Caco-2 (cell line): Measurements from ENCODE around the gene WDR27. TPM values are rescaled to one million over a fixed set of nuclear protein-coding genes. Genes with fewer than 3 reads are reported as not detected.

Experiments used
- BruUV-seq: library from RNA; stranded (reverse); fragments of 400-500 nt; replicated peaks from 2 replicates; lab custom pipeline; 2021; lab: Mats Ljungman, UMichigan
- CTCF ChIA-PET: fragments of 300-600 bp; sonication (Branson Sonifier 250); formaldehyde crosslinking; loops from one replicate; lab custom pipeline; 2022; ENCODE audit warnings: antibody characterized with exemption; lab: Charles Lee
- POLR2A ChIA-PET: fragments of 300-600 bp; sonication (Branson Sonifier 250); formaldehyde crosslinking; loops from one replicate; lab custom pipeline; 2022; ENCODE audit warnings: antibody characterized with exemption; lab: Charles Lee
- DNase-seq, 2 experiments: peaks; one replicate each; pipeline versions ENCODE4 v3.0.0 to v3.0.0-alpha.2; 2020 to 2022
- H3K27me3 ChIP-seq: replicated peaks from 2 replicates; pipeline ENCODE4 v1.6.0; 2011; ENCODE audit warnings: low read length; ENCODE audit not compliant: control insufficient read depth, insufficient read depth
- H3K36me3 ChIP-seq: 2 replicates; pipeline ENCODE4 v1.5.1; 2011; ENCODE audit warnings: low read length; ENCODE audit not compliant: control insufficient read depth, insufficient read depth
- H3K4me1 ChIP-seq: fragments of 250-450 bp; sonication (Bioruptor Pico); 2 replicates; pipeline ENCODE4 v1.5.1; 2020; ENCODE audit warnings: mild to moderate bottlenecking
- H3K4me3 ChIP-seq: 2 replicates; pipeline ENCODE4 v1.5.1; 2011; ENCODE audit warnings: low read depth, mild to moderate bottlenecking, control low read depth, low read length
- H3K9me3 ChIP-seq: fragments of 250-450 bp; sonication (Bioruptor Pico); 2 replicates; pipeline ENCODE4 v1.5.1; 2020; ENCODE audit warnings: mild to moderate bottlenecking, moderate library complexity
- H3K27ac Mint-ChIP-seq: one replicate; pipeline ENCODE4 v1.8.0; 2022; ENCODE audit warnings: mixed read lengths; ENCODE audit not compliant: unreplicated experiment
- H3K27me3 Mint-ChIP-seq: one replicate; pipeline ENCODE4 v1.8.0; 2022; ENCODE audit warnings: mixed read lengths; ENCODE audit not compliant: insufficient read depth, unreplicated experiment
- H3K36me3 Mint-ChIP-seq: one replicate; pipeline ENCODE4 v1.8.0; 2022; ENCODE audit warnings: mild to moderate bottlenecking, mixed read lengths; ENCODE audit not compliant: insufficient read depth, unreplicated experiment
- H3K4me1 Mint-ChIP-seq: one replicate; pipeline ENCODE4 v1.8.0; 2022; ENCODE audit warnings: low read depth, mixed read lengths; ENCODE audit not compliant: unreplicated experiment
- H3K4me3 Mint-ChIP-seq: one replicate; pipeline ENCODE4 v1.8.0; 2022; ENCODE audit warnings: mild to moderate bottlenecking, moderate library complexity, mixed read lengths; ENCODE audit not compliant: unreplicated experiment
- H3K9me3 Mint-ChIP-seq: one replicate; pipeline ENCODE4 v1.8.0; 2022; ENCODE audit warnings: mixed read lengths; ENCODE audit not compliant: unreplicated experiment
- intact Hi-C: fragments of 100-400 bp; cut with micrococcal nuclease; formaldehyde crosslinking; loops from one replicate; pipeline ENCODE4 v1.10.0; 2022; ENCODE audit not compliant: unreplicated experiment
- total RNA-seq: library from RNA; stranded (reverse); gene quantifications from 2 replicates; pipeline ENCODE4 v1.2.3, GENCODE V29; 2022
- TF ChIP-seq, protein P1 (sequence below), 2 experiments: fragments of 200-600 bp in 1 of 2; IDR thresholded peaks; 1 replicate in 1 of 2; 2 replicates in 1 of 2; pipeline versions ENCODE4 v1.5.1 to v1.8.0; 2011 to 2022; ENCODE audit warnings: antibody characterized with exemption in 1 of 2, control low read depth in 1 of 2, inconsistent platforms in 1 of 2, low read depth in 1 of 2, low read length in 1 of 2, mild to moderate bottlenecking in 1 of 2, moderate library complexity in 1 of 2; ENCODE audit not compliant: insufficient read depth in 1 of 2, severe bottlenecking in 1 of 2, unreplicated experiment in 1 of 2

The WDR27 gene
- total RNA-seq, 1 experiment from 2014 or later = 62.9 TPM

DNA sequence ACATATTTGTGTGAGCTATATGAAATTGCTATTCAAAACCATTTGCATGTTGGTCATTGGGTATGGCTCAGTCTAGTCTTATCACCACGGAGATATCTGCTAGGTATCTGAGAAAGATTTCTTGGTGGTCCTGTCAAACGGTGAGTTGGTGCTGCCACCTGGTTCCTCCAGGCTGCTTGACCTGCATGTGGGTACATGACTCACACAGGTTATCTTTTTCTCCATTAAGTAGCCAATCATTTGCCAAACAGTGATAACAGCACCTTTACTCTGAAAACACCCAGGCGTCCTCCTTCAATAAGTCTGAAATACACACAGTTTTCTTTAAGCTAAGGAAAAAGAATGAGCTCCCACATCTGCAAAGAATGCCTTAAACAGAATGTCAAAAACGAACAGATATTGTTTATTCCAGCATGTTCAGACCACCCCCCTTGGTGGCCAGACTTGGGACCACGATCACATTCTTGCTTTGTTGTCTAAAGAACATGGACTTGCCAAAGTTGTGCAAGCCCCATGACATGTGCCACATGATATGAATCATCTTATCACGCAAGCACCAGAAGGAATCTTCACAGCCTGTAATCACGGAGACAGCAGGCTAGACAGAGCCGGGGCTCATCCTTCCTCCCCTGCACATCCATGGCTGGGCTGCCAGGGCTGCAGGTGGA, 247.5 kb downstream of the WDR27 start:
- no peaks in the 10 kb centered on the region for H3K27me3 Mint-ChIP-seq
- no peak overlapping the region for H3K4me3 Mint-ChIP-seq
- intact Hi-C loops = no loop called here
- Histone ChIP-seq H3K4me1 (peaks cover 14% of the 10 kb centered on the region), H3K36me3 (no peaks in the 10 kb centered on the region), H3K9me3 (no peaks in the 10 kb centered on the region), H3K4me3 (no peak overlapping the region), H3K27me3 (no peaks in the 10 kb centered on the region)
- CTCF ChIA-PET = interaction anchor here (0.6 kb wide), 1 partner anchor 1931 kb away, joined by 3 read pairs; no protein-coding TSS in a partner anchor
- POLR2A ChIA-PET = no interaction called here
- TF ChIP-seq, protein P1, sequence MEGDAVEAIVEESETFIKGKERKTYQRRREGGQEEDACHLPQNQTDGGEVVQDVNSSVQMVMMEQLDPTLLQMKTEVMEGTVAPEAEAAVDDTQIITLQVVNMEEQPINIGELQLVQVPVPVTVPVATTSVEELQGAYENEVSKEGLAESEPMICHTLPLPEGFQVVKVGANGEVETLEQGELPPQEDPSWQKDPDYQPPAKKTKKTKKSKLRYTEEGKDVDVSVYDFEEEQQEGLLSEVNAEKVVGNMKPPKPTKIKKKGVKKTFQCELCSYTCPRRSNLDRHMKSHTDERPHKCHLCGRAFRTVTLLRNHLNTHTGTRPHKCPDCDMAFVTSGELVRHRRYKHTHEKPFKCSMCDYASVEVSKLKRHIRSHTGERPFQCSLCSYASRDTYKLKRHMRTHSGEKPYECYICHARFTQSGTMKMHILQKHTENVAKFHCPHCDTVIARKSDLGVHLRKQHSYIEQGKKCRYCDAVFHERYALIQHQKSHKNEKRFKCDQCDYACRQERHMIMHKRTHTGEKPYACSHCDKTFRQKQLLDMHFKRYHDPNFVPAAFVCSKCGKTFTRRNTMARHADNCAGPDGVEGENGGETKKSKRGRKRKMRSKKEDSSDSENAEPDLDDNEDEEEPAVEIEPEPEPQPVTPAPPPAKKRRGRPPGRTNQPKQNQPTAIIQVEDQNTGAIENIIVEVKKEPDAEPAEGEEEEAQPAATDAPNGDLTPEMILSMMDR (IDR thresholded peaks at IDR 0.05; ENCODE audit: insufficient read depth in 1 of 2, low read depth in 1 of 2, low read length in 1 of 2, severe bottlenecking in 1 of 2, unreplicated experiment in 1 of 2) = no peak
- H3K27ac Mint-ChIP-seq = no peak overlapping the region
- BruUV-seq = no TSS peak
- no peaks in the 10 kb centered on the region for H3K4me1 Mint-ChIP-seq
- DNase-seq = peak; percentile 29 to 55
- H3K36me3 Mint-ChIP-seq = no peaks in the 10 kb centered on the region
- peaks cover 8% of the 10 kb centered on the region for H3K9me3 Mint-ChIP-seq

- CTCF ChIA-PET = no interaction called here
- TF ChIP-seq, protein P1 (IDR thresholded peaks at IDR 0.05; ENCODE audit: insufficient read depth in 1 of 2, low read depth in 1 of 2, low read length in 1 of 2, severe bottlenecking in 1 of 2, unreplicated experiment in 1 of 2) = no peak
- Histone ChIP-seq H3K4me3 (no peak overlapping the region), H3K9me3 (no peaks in the 10 kb centered on the region), H3K36me3 (no peaks in the 10 kb centered on the region), H3K27me3 (no peaks in the 10 kb centered on the region), H3K4me1 (peaks cover 14% of the 10 kb centered on the region)
- intact Hi-C loops = no loop called here
- H3K9me3 Mint-ChIP-seq = no peaks in the 10 kb centered on the region
- H3K4me3 Mint-ChIP-seq = no peak overlapping the region
- no TSS peak for BruUV-seq
- no peak overlapping the region for H3K27ac Mint-ChIP-seq
- H3K36me3 Mint-ChIP-seq = no peaks in the 10 kb centered on the region
- no peaks in the 10 kb centered on the region for H3K4me1 Mint-ChIP-seq
- H3K27me3 Mint-ChIP-seq = no peaks in the 10 kb centered on the region
- POLR2A ChIA-PET = no interaction called here
- DNase-seq = no peak
Observed at GRCh38 chr6:169452869-169453620, 248.8 kb downstream of the WDR27 start.

GRCh38 chr6:169452117-169452868, 249.5 kb downstream of the WDR27 start:
- H3K27ac Mint-ChIP-seq = no peak overlapping the region
- H3K27me3 ChIP-seq = no peaks in the 10 kb centered on the region
- TF ChIP-seq, protein P1 (IDR thresholded peaks at IDR 0.05; ENCODE audit: insufficient read depth in 1 of 2, low read depth in 1 of 2, low read length in 1 of 2, severe bottlenecking in 1 of 2, unreplicated experiment in 1 of 2) = no peak
- no peak overlapping the region for H3K4me3 ChIP-seq
- no peak for DNase-seq
- H3K4me3 Mint-ChIP-seq = no peak overlapping the region
- H3K4me1 ChIP-seq = peaks cover 14% of the 10 kb centered on the region
- no peaks in the 10 kb centered on the region for H3K9me3 ChIP-seq
- no peaks in the 10 kb centered on the region for H3K36me3 ChIP-seq
- intact Hi-C loops = no loop called here
- no peaks in the 10 kb centered on the region for H3K36me3 Mint-ChIP-seq
- CTCF ChIA-PET = no interaction called here
- H3K27me3 Mint-ChIP-seq = no peaks in the 10 kb centered on the region
- BruUV-seq = no TSS peak
- POLR2A ChIA-PET = no interaction called here
- H3K9me3 Mint-ChIP-seq = no peaks in the 10 kb centered on the region
- H3K4me1 Mint-ChIP-seq = no peaks in the 10 kb centered on the region
